Mammary epithelial cell (primary cell): Measurements from ENCODE around the gene ZNF891.

Experiments used
- EZH2 ChIP-seq: IDR thresholded peaks from 2 replicates; pipeline ENCODE4 v1.6.1; 2012; ENCODE audit warnings: low read length, inconsistent platforms, borderline replicate concordance
- TF ChIP-seq, protein P1 (sequence below), 2 donors: IDR thresholded peaks in 1 of 2; conservative IDR thresholded peaks in 1 of 2; 2 replicates each; pipeline ENCODE4 v1.5.1; 2011 to 2012; ENCODE audit warnings: inconsistent platforms in 2 of 2, low read length in 2 of 2, mild to moderate bottlenecking in 2 of 2, control low read depth in 1 of 2, low read depth in 1 of 2; ENCODE audit not compliant: insufficient read depth in 1 of 2; ENCODE audit errors: extremely low read depth in 1 of 2

DNA sequence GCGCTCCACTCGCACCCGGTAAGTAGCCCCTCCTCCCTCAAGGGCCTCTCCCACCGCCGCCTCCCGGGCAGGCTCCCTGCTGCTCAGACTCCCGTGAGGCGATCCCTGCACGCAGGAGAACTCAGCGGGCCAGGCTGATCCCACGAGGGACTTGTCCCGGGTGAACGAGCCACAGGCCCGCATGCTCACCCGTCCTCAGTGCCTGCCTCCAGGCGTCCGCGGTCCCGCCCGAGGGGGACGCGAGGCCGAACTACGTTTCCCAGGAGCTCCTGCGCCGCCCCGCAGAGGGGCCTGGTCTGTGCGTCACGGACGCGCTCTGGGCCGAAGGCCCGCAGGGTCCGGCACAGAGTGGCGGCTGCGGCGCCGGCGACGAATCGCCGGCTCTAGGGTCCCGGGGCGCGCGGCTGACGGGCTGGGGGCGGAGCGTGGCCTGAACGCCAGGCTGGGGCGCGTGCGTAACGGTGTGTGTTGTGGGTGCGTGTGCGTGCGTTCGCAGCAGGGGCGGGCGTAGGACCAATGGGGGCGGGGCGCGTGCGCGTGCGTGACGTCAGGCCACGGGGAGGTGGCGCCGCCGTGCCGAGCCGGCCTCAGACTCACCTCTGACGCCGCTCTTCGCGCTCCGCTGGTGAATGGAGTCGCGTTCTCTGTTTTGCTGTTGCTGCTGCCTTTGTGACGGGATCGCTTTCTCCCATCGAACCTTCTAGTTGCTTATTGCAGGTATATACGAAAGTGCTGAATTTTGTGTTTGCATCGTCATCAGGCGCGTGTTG lies at the start of gene ZNF891, which contains the start of gene ZNF10:
- TF ChIP-seq, protein P1, sequence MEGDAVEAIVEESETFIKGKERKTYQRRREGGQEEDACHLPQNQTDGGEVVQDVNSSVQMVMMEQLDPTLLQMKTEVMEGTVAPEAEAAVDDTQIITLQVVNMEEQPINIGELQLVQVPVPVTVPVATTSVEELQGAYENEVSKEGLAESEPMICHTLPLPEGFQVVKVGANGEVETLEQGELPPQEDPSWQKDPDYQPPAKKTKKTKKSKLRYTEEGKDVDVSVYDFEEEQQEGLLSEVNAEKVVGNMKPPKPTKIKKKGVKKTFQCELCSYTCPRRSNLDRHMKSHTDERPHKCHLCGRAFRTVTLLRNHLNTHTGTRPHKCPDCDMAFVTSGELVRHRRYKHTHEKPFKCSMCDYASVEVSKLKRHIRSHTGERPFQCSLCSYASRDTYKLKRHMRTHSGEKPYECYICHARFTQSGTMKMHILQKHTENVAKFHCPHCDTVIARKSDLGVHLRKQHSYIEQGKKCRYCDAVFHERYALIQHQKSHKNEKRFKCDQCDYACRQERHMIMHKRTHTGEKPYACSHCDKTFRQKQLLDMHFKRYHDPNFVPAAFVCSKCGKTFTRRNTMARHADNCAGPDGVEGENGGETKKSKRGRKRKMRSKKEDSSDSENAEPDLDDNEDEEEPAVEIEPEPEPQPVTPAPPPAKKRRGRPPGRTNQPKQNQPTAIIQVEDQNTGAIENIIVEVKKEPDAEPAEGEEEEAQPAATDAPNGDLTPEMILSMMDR (conservative IDR thresholded peaks at IDR 0.05 in 1 of 2, IDR thresholded peaks at IDR 0.05 in 1 of 2; ENCODE audit: extremely low read depth in 1 of 2, insufficient read depth in 1 of 2, low read depth in 1 of 2, low read length in 2 of 2), result no peak
- TF ChIP-seq EZH2, result no peak
